Common myeloid progenitor, CD34-positive (primary cell): ENCODE results near the gene RB1.

Experiments used
- CTCF ChIA-PET: fragments of 350-600 bp; sonication (Branson Sonifier 250); formaldehyde crosslinking; loops from one replicate; lab custom pipeline; 2021; ENCODE audit warnings: antibody characterized with exemption; lab: Charles Lee
- POLR2A ChIA-PET: fragments of 350-600 bp; sonication (Branson Sonifier 250); formaldehyde crosslinking; loops from one replicate; lab custom pipeline; 2021; ENCODE audit warnings: antibody characterized with exemption; lab: Charles Lee
- DNase-seq, 3 donors: peaks; one replicate each; pipeline versions ENCODE4 v3.0.0 to v3.0.0-alpha.2; 2013
- H3K27ac ChIP-seq, 2 experiments: 1 replicate in 1 of 2; 2 replicates in 1 of 2; pipeline ENCODE4 v1.7.0; 2013; ENCODE audit warnings: inconsistent platforms in 2 of 2, low read length in 2 of 2, mild to moderate bottlenecking in 2 of 2, low read depth in 1 of 2, moderate library complexity in 1 of 2; ENCODE audit not compliant: severe bottlenecking in 2 of 2, insufficient read depth in 1 of 2, poor library complexity in 1 of 2
- H3K27me3 ChIP-seq, 5 experiments: replicated peaks in 2 of 5; 1 replicate in 3 of 5; 2 replicates in 2 of 5; pipeline versions ENCODE4 v1.6.1 to v1.7.0; 2013; ENCODE audit warnings: low read length in 4 of 5, mild to moderate bottlenecking in 2 of 5, moderate library complexity in 2 of 5, inconsistent platforms in 1 of 5; ENCODE audit not compliant: insufficient read depth in 5 of 5, control insufficient read depth in 4 of 5
- H3K36me3 ChIP-seq, 4 experiments: 1 replicate in 2 of 4; 2 replicates in 2 of 4; pipeline versions ENCODE4 v1.6.1 to v1.7.0; 2013; ENCODE audit warnings: low read length in 3 of 4, control low read depth in 1 of 4, mild to moderate bottlenecking in 1 of 4; ENCODE audit not compliant: control insufficient read depth in 4 of 4, insufficient read depth in 4 of 4
- H3K4me1 ChIP-seq, 4 experiments: 1 replicate in 3 of 4; 2 replicates in 1 of 4; pipeline versions ENCODE4 v1.6.1 to v1.7.1; 2013; ENCODE audit warnings: low read length in 3 of 4, mild to moderate bottlenecking in 3 of 4, control low read depth in 1 of 4, inconsistent platforms in 1 of 4, moderate library complexity in 1 of 4; ENCODE audit not compliant: control insufficient read depth in 4 of 4, insufficient read depth in 4 of 4; ENCODE audit errors: control extremely low read depth in 1 of 4
- H3K4me3 ChIP-seq, 7 experiments: 1 replicate in 4 of 7; 2 replicates in 3 of 7; pipeline versions ENCODE4 v1.5.1 to v1.7.0; 2013; ENCODE audit warnings: mild to moderate bottlenecking in 7 of 7, low read length in 6 of 7, moderate library complexity in 6 of 7, inconsistent platforms in 2 of 7, low read depth in 2 of 7, control low read depth in 1 of 7; ENCODE audit not compliant: insufficient read depth in 4 of 7, control insufficient read depth in 1 of 7; ENCODE audit errors: extremely low read depth in 1 of 7
- H3K9me3 ChIP-seq, 5 experiments: 1 replicate in 4 of 5; 2 replicates in 1 of 5; pipeline versions ENCODE4 v1.6.1 to v1.7.1; 2013; ENCODE audit warnings: low read length in 4 of 5, mild to moderate bottlenecking in 2 of 5, inconsistent platforms in 1 of 5, low read depth in 1 of 5, moderate library complexity in 1 of 5; ENCODE audit not compliant: control insufficient read depth in 4 of 5, insufficient read depth in 2 of 5; ENCODE audit errors: control extremely low read depth in 1 of 5
- WGBS: methylation state at CpG from one replicate; pipeline ENCODE4 v1.1.5; 2013; ENCODE audit not compliant: insufficient coverage; 5-methylcytosine and 5-hydroxymethylcytosine counted together

Gene RB1

GRCh38 chr13:48295271-48295670 lies 8.3 kb upstream of the RB1 start:
- CTCF ChIA-PET, result interaction anchor here (0.6 kb wide), 1 partner anchor 354 kb away, joined by 3 read pairs; no protein-coding TSS in a partner anchor
- 100% methylated on average over 1 of the region's 1 CpG for WGBS

GRCh38 chr13:48296528-48296927 lies 7.0 kb upstream of the RB1 start:
- no peak for DNase-seq
- POLR2A ChIA-PET, result interaction anchor here (0.6 kb wide), 1 partner anchor 1273 kb away, joined by 3 read pairs; no protein-coding TSS in a partner anchor
- CTCF ChIA-PET, result no interaction called here

More at GRCh38 chr13:48295271-48295670, 8.3 kb upstream of the RB1 start:
- no peaks in the 10 kb centered on the region for H3K4me1 ChIP-seq
- H3K36me3 ChIP-seq, result no peaks in the 10 kb centered on the region
- no peak for DNase-seq
- H3K9me3 ChIP-seq, result no peaks in the 10 kb centered on the region
- POLR2A ChIA-PET, result no interaction called here
- no peaks in the 10 kb centered on the region for H3K27me3 ChIP-seq
- no peak overlapping the region for H3K4me3 ChIP-seq
- no peak overlapping the region for H3K27ac ChIP-seq

GRCh38 chr13:48297131-48297786 lies 6.3 kb upstream of the RB1 start:
- Histone ChIP-seq H3K27ac (no peak overlapping the region), H3K9me3 (no peaks in the 10 kb centered on the region), H3K27me3 (no peaks in the 10 kb centered on the region), H3K4me1 (no peaks in the 10 kb centered on the region), H3K4me3 (no peak overlapping the region), H3K36me3 (no peaks in the 10 kb centered on the region)
- ChIA-PET POLR2A (no interaction called here), CTCF (no interaction called here)
- no peak for DNase-seq
- 93% methylated on average over 2 of the region's 4 CpGs for WGBS

More at GRCh38 chr13:48296528-48296927, 7.0 kb upstream of the RB1 start:
- H3K27me3 ChIP-seq, result no peaks in the 10 kb centered on the region
- H3K9me3 ChIP-seq, result no peaks in the 10 kb centered on the region
- no peak overlapping the region for H3K4me3 ChIP-seq
- H3K4me1 ChIP-seq, result no peaks in the 10 kb centered on the region
- H3K27ac ChIP-seq, result no peak overlapping the region
- no peaks in the 10 kb centered on the region for H3K36me3 ChIP-seq
- WGBS, result 79% methylated on average over 2 of the region's 2 CpGs

- CTCF ChIA-PET, result no interaction called here
Measured at GRCh38 chr13:48299591-48299990, 4.0 kb upstream of the RB1 start.

GRCh38 chr13:48302871-48303358 lies 636 bp upstream of the RB1 start:
- Histone ChIP-seq H3K27me3 (no peaks in the 10 kb centered on the region), H3K4me3 (peak overlapping the region; percentile 78 to 99 (median 92)), H3K27ac (peak overlapping the region; percentile 99), H3K4me1 (peaks cover 9 to 25% (median 17%) of the 10 kb centered on the region in 4 experiments), H3K9me3 (no peaks in the 10 kb centered on the region), H3K36me3 (peaks cover 0 to 3% (median 1%) of the 10 kb centered on the region in 4 experiments)
- peak in 2 of 3 donors; percentile 58 to 70 for DNase-seq
- ChIA-PET CTCF (interaction anchor here (1.3 to 2.0 kb wide), 2 partner anchors 9 to 13 kb away, joined by 3 to 7 read pairs; no protein-coding TSS in a partner anchor), POLR2A (interaction anchor here (0.9 to 1.3 kb wide), 2 partner anchors 13 to 70 kb away, joined by 3 read pairs; partner anchors contain the start of gene ITM2B)
- 3% methylated on average over 4 of the region's 12 CpGs for WGBS

More at GRCh38 chr13:48299591-48299990, 4.0 kb upstream of the RB1 start:
- no peak overlapping the region for H3K27ac ChIP-seq
- no peaks in the 10 kb centered on the region for H3K36me3 ChIP-seq
- DNase-seq, result no peak
- H3K4me1 ChIP-seq, result peaks cover 0 to 10% (median 3%) of the 10 kb centered on the region in 4 experiments
- H3K4me3 ChIP-seq, result no peak overlapping the region
- WGBS, result 100% methylated on average over 1 of the region's 2 CpGs
- no peaks in the 10 kb centered on the region for H3K9me3 ChIP-seq
- POLR2A ChIA-PET, result no interaction called here
- H3K27me3 ChIP-seq, result no peaks in the 10 kb centered on the region

- Histone ChIP-seq H3K36me3 (peaks cover 0 to 7% (median 2%) of the 10 kb centered on the region in 4 experiments), H3K4me3 (peak overlapping the region; percentile 78 to 99 (median 92)), H3K27me3 (no peaks in the 10 kb centered on the region), H3K9me3 (no peaks in the 10 kb centered on the region), H3K27ac (peak overlapping the region; percentile 99), H3K4me1 (peaks cover 9 to 25% (median 17%) of the 10 kb centered on the region in 4 experiments)
- DNase-seq, result peak; percentile 55 to 84 (median 74)
- ChIA-PET CTCF (interaction anchor here (2.4 kb wide), 1 partner anchor 14 kb away, joined by 6 read pairs; no protein-coding TSS in a partner anchor), POLR2A (interaction anchor here (0.7 to 1.0 kb wide), 3 partner anchors 29 to 153 kb away, joined by 3 to 5 read pairs (median 4); no protein-coding TSS in a partner anchor)
- WGBS, result 0% methylated on average over 36 of the region's 36 CpGs
Measured at GRCh38 chr13:48304143-48304876, 759 bp downstream of the RB1 start.
